Mesenchymal stem cell (in vitro differentiated cells and primary cell): Measurements from ENCODE around the gene TREML4.
A peak's percentile ranks its signal among the peaks of the same experiment; 100 is the strongest.

Experiments used
- DNase-seq: peaks from one replicate; pipeline ENCODE4 v3.0.0-alpha.2; 2013
- H2AFZ ChIP-seq: one replicate; pipeline ENCODE4 v1.6.1; 2013; ENCODE audit warnings: low read depth, mild to moderate bottlenecking, control low read depth, inconsistent platforms, low read length, moderate library complexity
- H2AK5ac ChIP-seq: 2 replicates; pipeline ENCODE4 v1.6.1; 2013; ENCODE audit warnings: low read length, moderate library complexity, mild to moderate bottlenecking, inconsistent platforms; ENCODE audit not compliant: severe bottlenecking
- H2BK120ac ChIP-seq: one replicate; pipeline ENCODE4 v1.6.1; 2013; ENCODE audit warnings: low read depth, mild to moderate bottlenecking, inconsistent platforms, low read length, moderate library complexity
- H2BK12ac ChIP-seq, 2 experiments: one replicate each; pipeline ENCODE4 v1.6.1; 2013; ENCODE audit warnings: inconsistent platforms in 2 of 2, low read length in 2 of 2, mild to moderate bottlenecking in 2 of 2, moderate library complexity in 2 of 2, control low read depth in 1 of 2
- H2BK15ac ChIP-seq: one replicate; pipeline ENCODE4 v1.6.1; 2013; ENCODE audit warnings: mild to moderate bottlenecking, low read depth, inconsistent platforms; ENCODE audit not compliant: poor library complexity, severe bottlenecking
- H2BK5ac ChIP-seq: 2 replicates; pipeline ENCODE4 v1.6.1; 2013; ENCODE audit warnings: low read depth, mild to moderate bottlenecking, low read length, control low read depth, inconsistent platforms; ENCODE audit not compliant: poor library complexity, severe bottlenecking
- H3K14ac ChIP-seq, 2 experiments: one replicate each; pipeline ENCODE4 v1.6.1; 2013; ENCODE audit warnings: inconsistent platforms in 2 of 2, low read length in 2 of 2, control low read depth in 1 of 2, mild to moderate bottlenecking in 1 of 2, moderate library complexity in 1 of 2
- H3K18ac ChIP-seq, 2 experiments: one replicate each; pipeline ENCODE4 v1.6.1; 2013; ENCODE audit warnings: inconsistent platforms in 2 of 2, low read length in 2 of 2, control low read depth in 1 of 2, low read depth in 1 of 2, mild to moderate bottlenecking in 1 of 2
- H3K23ac ChIP-seq, 2 experiments: one replicate each; pipeline ENCODE4 v1.6.1; 2013; ENCODE audit warnings: inconsistent platforms in 2 of 2, low read length in 2 of 2, mild to moderate bottlenecking in 2 of 2, moderate library complexity in 2 of 2, control low read depth in 1 of 2
- H3K27ac ChIP-seq: 2 replicates; pipeline ENCODE4 v1.5.1; 2013; ENCODE audit warnings: mild to moderate bottlenecking, moderate library complexity, low read length, control low read depth, inconsistent platforms; ENCODE audit not compliant: poor library complexity, severe bottlenecking
- H3K27me3 ChIP-seq, 2 experiments: 2 replicates each; pipeline versions ENCODE4 v1.6.1 to v1.7.0; 2013; ENCODE audit warnings: low read length in 2 of 2, mild to moderate bottlenecking in 2 of 2, moderate library complexity in 2 of 2, control low read depth in 1 of 2, inconsistent platforms in 1 of 2; ENCODE audit not compliant: control insufficient read depth in 1 of 2, insufficient read depth in 1 of 2
- H3K36me3 ChIP-seq, 2 experiments: 2 replicates each; pipeline versions ENCODE4 v1.6.1 to v1.7.0; 2013; ENCODE audit warnings: low read length in 2 of 2, control low read depth in 1 of 2, inconsistent platforms in 1 of 2, low read depth in 1 of 2, mild to moderate bottlenecking in 1 of 2; ENCODE audit not compliant: insufficient read depth in 2 of 2, control insufficient read depth in 1 of 2
- H3K4ac ChIP-seq, 2 experiments: one replicate each; pipeline ENCODE4 v1.6.1; 2013; ENCODE audit warnings: inconsistent platforms in 2 of 2, low read length in 2 of 2, mild to moderate bottlenecking in 2 of 2, moderate library complexity in 2 of 2, control low read depth in 1 of 2, low read depth in 1 of 2
- H3K4me1 ChIP-seq: 2 replicates; pipeline ENCODE4 v1.6.1; 2013; ENCODE audit warnings: low read depth, low read length, control low read depth; ENCODE audit not compliant: control insufficient read depth, insufficient read depth
- H3K4me2 ChIP-seq: 2 replicates; pipeline ENCODE4 v1.6.1; 2013; ENCODE audit warnings: low read length, mild to moderate bottlenecking, inconsistent platforms; ENCODE audit not compliant: poor library complexity, severe bottlenecking
- H3K4me3 ChIP-seq, 2 experiments: 2 replicates each; pipeline versions ENCODE4 v1.5.1 to v1.7.0; 2013; ENCODE audit warnings: low read length in 2 of 2, mild to moderate bottlenecking in 2 of 2, control low read depth in 1 of 2, low read depth in 1 of 2; ENCODE audit not compliant: insufficient read depth in 1 of 2
- H3K79me1 ChIP-seq: replicated peaks from 2 replicates; pipeline ENCODE4 v1.6.1; 2013; ENCODE audit warnings: mild to moderate bottlenecking, control low read depth, low read length, inconsistent platforms; ENCODE audit not compliant: poor library complexity, severe bottlenecking
- H3K9ac ChIP-seq: 2 replicates; pipeline ENCODE4 v1.7.0; 2013; ENCODE audit warnings: mild to moderate bottlenecking, low read length, moderate library complexity
- H3K9me3 ChIP-seq: 2 replicates; pipeline ENCODE4 v1.7.0; 2013; ENCODE audit warnings: mild to moderate bottlenecking, low read length; ENCODE audit not compliant: control insufficient read depth
- H4K8ac ChIP-seq: one replicate; pipeline ENCODE4 v1.6.1; 2013; ENCODE audit warnings: inconsistent platforms, mild to moderate bottlenecking, low read length, moderate library complexity
- H4K91ac ChIP-seq: one replicate; pipeline ENCODE4 v1.6.1; 2013; ENCODE audit warnings: mild to moderate bottlenecking, low read length, inconsistent platforms
- WGBS: methylation state at CpG from one replicate; pipeline ENCODE4 v1.1.7; 2013; ENCODE audit warnings: mixed read lengths; 5-methylcytosine and 5-hydroxymethylcytosine counted together

TREML4 gene

DNA sequence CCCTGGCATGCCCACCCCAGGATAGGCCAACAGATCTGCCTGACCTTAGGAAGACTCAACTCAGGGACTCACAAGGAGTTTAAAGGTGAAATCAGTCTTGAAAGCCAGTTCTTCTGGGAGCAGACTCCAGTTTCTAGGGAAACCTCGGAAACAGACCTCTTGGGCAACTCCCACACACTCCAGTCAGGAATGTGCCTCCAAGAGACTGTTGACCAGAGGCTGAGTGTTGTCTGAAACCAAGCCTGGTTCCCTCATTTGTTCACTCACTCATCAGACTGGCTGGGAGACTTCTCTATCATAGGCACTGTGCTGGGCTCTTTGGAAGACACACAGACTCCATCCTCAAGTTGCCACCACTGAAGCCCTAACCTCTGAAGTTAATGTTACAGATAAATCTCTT lies 56.6 kb downstream of the TREML4 start:
- DNase-seq, result peak; percentile 93
- Histone ChIP-seq H3K36me3 (no peaks in the 10 kb centered on the region), H4K8ac (no peak overlapping the region)

DNA sequence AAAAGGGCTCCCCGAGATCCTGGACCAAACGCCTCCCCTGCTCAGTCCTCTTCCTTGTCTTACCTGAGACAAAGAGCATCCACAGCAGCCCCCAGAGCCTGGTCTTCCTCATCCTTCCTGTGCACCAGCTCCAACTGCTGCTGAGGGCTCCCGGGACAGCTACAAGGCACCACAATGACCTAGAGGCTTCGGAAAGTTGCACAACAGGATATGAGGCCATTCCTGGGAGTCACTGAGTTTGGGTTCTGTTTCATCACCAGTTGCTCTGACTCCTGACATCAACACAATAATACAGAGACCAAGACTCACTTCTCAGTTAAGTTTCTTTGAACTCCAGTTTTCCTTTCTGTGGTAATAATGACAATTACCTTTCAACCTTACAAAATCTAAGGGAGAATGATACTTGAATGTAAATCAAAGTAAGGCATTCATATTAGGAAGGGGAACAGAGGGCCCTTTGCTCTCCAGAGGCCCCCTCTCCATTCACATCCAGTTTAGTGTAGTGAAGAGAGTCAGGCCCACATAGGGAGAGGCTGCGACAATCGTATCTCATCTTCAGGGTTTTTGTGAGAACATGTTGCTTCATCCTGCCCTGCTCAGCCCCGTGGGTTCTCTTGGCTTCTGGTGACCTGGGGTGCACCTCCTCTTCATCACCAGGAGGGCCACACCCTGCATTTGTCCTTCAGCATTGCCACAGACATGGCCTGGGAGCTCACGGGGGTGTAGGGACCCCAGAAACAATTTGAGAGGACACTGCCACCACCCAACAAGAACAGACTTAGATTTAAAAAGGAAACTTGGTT lies 58.6 kb downstream of the TREML4 start, which contains the start of gene TREM1:
Gene TREM1 (minus strand): TSS at position 139 of the 803 bp plus-strand sequence. CDS start 27 bp downstream, at position 112.
- 66% methylated on average over 8 of the region's 8 CpGs for WGBS
- peak; percentile 97 for DNase-seq

More for the DNA sequence above, 56.6 kb downstream of the TREML4 start:
- no peak overlapping the region for H3K23ac ChIP-seq
- peak overlapping the region in 1 of 2 experiments; percentile 49 for H2BK12ac ChIP-seq
- no peak overlapping the region for H2BK5ac ChIP-seq
- no peaks in the 10 kb centered on the region for H3K79me1 ChIP-seq
- no peak overlapping the region for H2AK5ac ChIP-seq
- H2BK120ac ChIP-seq, result no peak overlapping the region
- no peak overlapping the region for H3K14ac ChIP-seq
- no peak overlapping the region for H3K4me3 ChIP-seq
- H4K91ac ChIP-seq, result no peak overlapping the region
- no peak overlapping the region for H2BK15ac ChIP-seq
- H3K18ac ChIP-seq, result no peak overlapping the region
- no peaks in the 10 kb centered on the region for H3K4me1 ChIP-seq
- peak overlapping the region; percentile 72 for H3K9ac ChIP-seq
- peaks cover 0 to 14% of the 10 kb centered on the region in 2 experiments for H3K27me3 ChIP-seq
- 47% methylated on average over 1 of the region's 1 CpG for WGBS
- no peak overlapping the region for H3K4ac ChIP-seq
- H2AFZ ChIP-seq, result no peak overlapping the region
- H3K4me2 ChIP-seq, result no peak overlapping the region
- no peak overlapping the region for H3K27ac ChIP-seq
- H3K9me3 ChIP-seq, result no peaks in the 10 kb centered on the region

DNA sequence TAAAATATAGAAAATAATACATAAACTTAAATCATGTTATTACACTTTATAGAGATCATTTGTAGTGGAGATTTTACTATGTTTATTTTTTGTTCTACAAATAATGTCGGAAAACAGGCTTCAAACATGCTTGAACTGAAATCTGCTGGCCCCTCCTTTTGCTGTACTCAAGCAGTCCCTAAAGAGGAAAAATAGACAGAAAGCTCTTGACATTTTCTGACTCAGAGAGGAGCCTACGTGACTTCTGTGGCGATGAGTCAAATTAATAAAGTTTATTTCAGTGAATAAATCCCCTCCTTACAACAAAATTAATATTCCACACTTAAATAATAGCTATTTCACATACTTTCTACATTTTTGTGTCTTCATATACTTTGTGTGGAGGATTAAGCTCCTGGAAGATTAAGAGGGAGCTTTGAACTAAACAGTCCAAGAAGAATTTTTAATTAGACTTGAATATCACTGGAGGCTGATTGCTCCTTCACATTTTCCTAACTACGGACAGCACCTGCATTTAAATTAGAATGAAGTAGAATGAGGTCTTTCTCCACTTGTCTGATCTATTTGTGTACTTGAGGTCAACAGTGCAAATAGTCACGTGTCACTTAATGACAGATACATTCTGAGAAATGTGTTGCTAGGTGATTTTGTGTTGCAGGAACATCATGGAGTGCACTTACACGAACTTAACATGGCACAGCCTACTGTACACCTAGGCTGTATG lies 60.0 kb downstream of the TREML4 start:
- H2BK15ac ChIP-seq, result no peak overlapping the region
- DNase-seq, result peak; percentile 69
- no peak overlapping the region for H3K18ac ChIP-seq
- no peaks in the 10 kb centered on the region for H3K4me1 ChIP-seq
- H3K27ac ChIP-seq, result no peak overlapping the region
- no peak overlapping the region for H2AFZ ChIP-seq
- H3K4ac ChIP-seq, result no peak overlapping the region
- no peak overlapping the region for H2BK120ac ChIP-seq
- no peak overlapping the region for H3K23ac ChIP-seq
- no peak overlapping the region for H4K91ac ChIP-seq
- no peak overlapping the region for H3K4me3 ChIP-seq
- peak overlapping the region; percentile 90 for H3K9ac ChIP-seq
- no peak overlapping the region for H2BK5ac ChIP-seq
- H4K8ac ChIP-seq, result no peak overlapping the region
- H3K14ac ChIP-seq, result no peak overlapping the region
- H3K79me1 ChIP-seq, result no peaks in the 10 kb centered on the region
- no peaks in the 10 kb centered on the region for H3K36me3 ChIP-seq
- 51% methylated on average over 3 of the region's 6 CpGs for WGBS
- no peaks in the 10 kb centered on the region for H3K9me3 ChIP-seq
- H3K27me3 ChIP-seq, result peaks cover 0 to 19% of the 10 kb centered on the region in 2 experiments
- H2AK5ac ChIP-seq, result no peak overlapping the region
- H3K4me2 ChIP-seq, result no peak overlapping the region
- H2BK12ac ChIP-seq, result no peak overlapping the region

More for the DNA sequence above, 58.6 kb downstream of the TREML4 start, which contains the start of gene TREM1:
- Histone ChIP-seq H2AFZ (no peak within 1 kb of the TSS), H2BK120ac (no peak within 1 kb of the TSS), H3K4me1 (no peaks in the 10 kb centered on the region), H3K4ac (peak within 1 kb of the TSS in 1 of 2 experiments; percentile 43), H3K27ac (no peak within 1 kb of the TSS), H2AK5ac (no peak within 1 kb of the TSS), H4K91ac (no peak within 1 kb of the TSS), H2BK15ac (no peak within 1 kb of the TSS), H2BK12ac (peak within 1 kb of the TSS in 1 of 2 experiments; percentile 10), H3K23ac (no peak within 1 kb of the TSS), H4K8ac (no peak within 1 kb of the TSS), H3K14ac (no peak within 1 kb of the TSS), H3K9me3 (no peaks in the 10 kb centered on the region), H3K18ac (no peak within 1 kb of the TSS), H2BK5ac (no peak within 1 kb of the TSS), H3K4me2 (no peak within 1 kb of the TSS), H3K79me1 (no peaks in the 10 kb centered on the region), H3K36me3 (no peaks in the 10 kb centered on the region), H3K4me3 (peak within 1 kb of the TSS in 1 of 2 experiments; percentile 29), H3K9ac (peak within 1 kb of the TSS; percentile 90), H3K27me3 (peaks cover 0 to 14% of the 10 kb centered on the region in 2 experiments)
